Suppressor macrophage treated with lipopolysaccharide for 4 hours (primary cell): Measurements from ENCODE around the gene CDK5.

Source experiments
- DNase-seq: peaks from one replicate; pipeline ENCODE4 v3.0.0-alpha.2; 2020

Gene CDK5

GRCh38 chr7:151085691-151086620 is 28.3 kb upstream of the CDK5 start, which contains the start of gene AGAP3:
Gene AGAP3, plus strand, starts transcription at chr7:151086475. Its CDS starts 267 bp downstream, at chr7:151086742.
- DNase-seq, result peak; percentile 81

- no peak for DNase-seq
Measured at GRCh38 chr7:151085329-151085690, 27.6 kb upstream of the CDK5 start.

GRCh38 chr7:151083824-151084160 is 26.1 kb upstream of the CDK5 start:
- DNase-seq, result no peak

GRCh38 chr7:151083071-151083823 is 25.6 kb upstream of the CDK5 start, which contains the start of gene TMUB1:
Gene TMUB1, minus strand, starts transcription at chr7:151083493. Its CDS starts 930 bp downstream, at chr7:151082563.
- peak; percentile 78 for DNase-seq

- no peak for DNase-seq
Measured at GRCh38 chr7:151082141-151083070, 24.7 kb upstream of the CDK5 start.

- DNase-seq, result no peak
Measured at GRCh38 chr7:151081170-151082101, 23.7 kb upstream of the CDK5 start.

GRCh38 chr7:151080522-151081169 is 22.9 kb upstream of the CDK5 start, which contains the start of gene FASTK:
Gene FASTK, minus strand, starts transcription at chr7:151080809. Its CDS starts 43 bp downstream, at chr7:151080766.
- DNase-seq, result peak; percentile 94

GRCh38 chr7:151080067-151080521 is 22.4 kb upstream of the CDK5 start:
- DNase-seq, result no peak

- no peak for DNase-seq
Measured at GRCh38 chr7:151079199-151079910, 21.7 kb upstream of the CDK5 start.

- DNase-seq, result no peak
Measured at GRCh38 chr7:151078233-151079040, 20.7 kb upstream of the CDK5 start.

GRCh38 chr7:151077705-151078232 is 20.1 kb upstream of the CDK5 start:
- DNase-seq, result no peak

GRCh38 chr7:151076863-151077704 is 19.4 kb upstream of the CDK5 start:
- DNase-seq, result no peak

- no peak for DNase-seq
Measured at GRCh38 chr7:151075978-151076426, 18.3 kb upstream of the CDK5 start.

- no peak for DNase-seq
Measured at GRCh38 chr7:151075662-151075971, 17.9 kb upstream of the CDK5 start.

GRCh38 chr7:151074817-151075661 is 17.3 kb upstream of the CDK5 start:
- no peak for DNase-seq

GRCh38 chr7:151073990-151074389 is 16.3 kb upstream of the CDK5 start:
- DNase-seq, result no peak
